SU-DHL-6 (cell line): ENCODE data around the gene HINFP.

Source experiments
- H2AFZ ChIP-seq: fragments of 200-600 bp; sonication (generic); 2 replicates; pipeline ENCODE4 v1.6.1; 2014; ENCODE audit warnings: low read depth, mild to moderate bottlenecking, moderate library complexity, mixed read lengths, antibody characterized with exemption, low read length; ENCODE audit not compliant: severe bottlenecking
- H3F3A ChIP-seq: fragments of 200-600 bp; shearing (Covaris generic); 2 replicates; pipeline ENCODE4 v1.6.0; 2016; ENCODE audit warnings: antibody characterized with exemption, mild to moderate bottlenecking; ENCODE audit not compliant: insufficient read depth
- H3K27ac ChIP-seq: fragments of 200-600 bp; sonication (generic); 2 replicates; pipeline ENCODE4 v1.5.1; 2016; ENCODE audit warnings: low read depth, mild to moderate bottlenecking, low read length, moderate library complexity, mixed read lengths
- H3K27me3 ChIP-seq: fragments of 200-600 bp; sonication (generic), shearing (Covaris generic); 2 replicates; pipeline ENCODE4 v1.6.0; 2014; ENCODE audit warnings: mild to moderate bottlenecking, low read length
- H3K36me3 ChIP-seq: fragments of 200-600 bp; sonication (generic); 2 replicates; pipeline ENCODE4 v1.6.1; 2014; ENCODE audit warnings: mild to moderate bottlenecking, low read length, mixed read lengths
- H3K4me2 ChIP-seq: fragments of 300-600, 200-600 bp; shearing (Covaris generic), sonication (generic); 2 replicates; pipeline ENCODE4 v1.6.0; 2014; ENCODE audit warnings: low read length, low read depth, mild to moderate bottlenecking; ENCODE audit not compliant: poor library complexity, severe bottlenecking
- H3K4me3 ChIP-seq: fragments of 200-600 bp; sonication (generic); 2 replicates; pipeline ENCODE4 v1.5.1; 2014; ENCODE audit warnings: antibody characterized with exemption, low read length, mild to moderate bottlenecking, mixed read lengths; ENCODE audit not compliant: insufficient read depth, poor library complexity, severe bottlenecking
- H3K79me2 ChIP-seq: fragments of 200-600 bp; sonication (generic); 2 replicates; pipeline ENCODE4 v1.6.1; 2014; ENCODE audit warnings: mild to moderate bottlenecking, low read length, moderate library complexity; ENCODE audit not compliant: insufficient read depth
- H3K9ac ChIP-seq: fragments of 200-600 bp; sonication (generic); 2 replicates; pipeline ENCODE4 v1.7.0; 2014; ENCODE audit warnings: mild to moderate bottlenecking, low read length
- H3K9me2 ChIP-seq: fragments of 200-600 bp; sonication (generic); replicated peaks from 2 replicates; pipeline ENCODE4 v1.6.1; 2014; ENCODE audit warnings: low read length; ENCODE audit not compliant: insufficient read depth
- H3K9me3 ChIP-seq: fragments of 200-600 bp; sonication (generic); 2 replicates; pipeline ENCODE4 v1.6.1; 2014; ENCODE audit warnings: low read length, mixed read lengths; ENCODE audit not compliant: insufficient read depth
- H4K20me1 ChIP-seq: fragments of 200-600 bp; sonication (generic); 2 replicates; pipeline ENCODE4 v1.6.1; 2014; ENCODE audit warnings: low read depth, mild to moderate bottlenecking, antibody characterized with exemption, low read length, moderate library complexity, mixed read lengths
- EZH2phosphoT487 ChIP-seq: fragments of 200-600 bp; sonication (generic), shearing (Covaris generic); conservative IDR thresholded peaks from 2 replicates; pipeline ENCODE4 v1.6.1; 2018; ENCODE audit warnings: mild to moderate bottlenecking, antibody characterized with exemption, low read length, moderate library complexity, mixed read lengths
- TF ChIP-seq, protein P1 (sequence below): fragments of 200-600 bp; sonication (generic); IDR thresholded peaks from one replicate; pipeline ENCODE4 v1.5.1; 2017; ENCODE audit warnings: antibody characterized with exemption, mild to moderate bottlenecking, low read length, moderate library complexity; ENCODE audit not compliant: insufficient read depth, poor library complexity, severe bottlenecking

The HINFP gene

GRCh38 chr11:119114351-119114750 is 7.0 kb upstream of the HINFP start:
- TF ChIP-seq, protein P1, sequence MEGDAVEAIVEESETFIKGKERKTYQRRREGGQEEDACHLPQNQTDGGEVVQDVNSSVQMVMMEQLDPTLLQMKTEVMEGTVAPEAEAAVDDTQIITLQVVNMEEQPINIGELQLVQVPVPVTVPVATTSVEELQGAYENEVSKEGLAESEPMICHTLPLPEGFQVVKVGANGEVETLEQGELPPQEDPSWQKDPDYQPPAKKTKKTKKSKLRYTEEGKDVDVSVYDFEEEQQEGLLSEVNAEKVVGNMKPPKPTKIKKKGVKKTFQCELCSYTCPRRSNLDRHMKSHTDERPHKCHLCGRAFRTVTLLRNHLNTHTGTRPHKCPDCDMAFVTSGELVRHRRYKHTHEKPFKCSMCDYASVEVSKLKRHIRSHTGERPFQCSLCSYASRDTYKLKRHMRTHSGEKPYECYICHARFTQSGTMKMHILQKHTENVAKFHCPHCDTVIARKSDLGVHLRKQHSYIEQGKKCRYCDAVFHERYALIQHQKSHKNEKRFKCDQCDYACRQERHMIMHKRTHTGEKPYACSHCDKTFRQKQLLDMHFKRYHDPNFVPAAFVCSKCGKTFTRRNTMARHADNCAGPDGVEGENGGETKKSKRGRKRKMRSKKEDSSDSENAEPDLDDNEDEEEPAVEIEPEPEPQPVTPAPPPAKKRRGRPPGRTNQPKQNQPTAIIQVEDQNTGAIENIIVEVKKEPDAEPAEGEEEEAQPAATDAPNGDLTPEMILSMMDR, result no peak
- no peak for TF ChIP-seq EZH2phosphoT487
- Histone ChIP-seq H4K20me1 (no peaks in the 10 kb centered on the region), H3K79me2 (peaks cover 2% of the 10 kb centered on the region; the same call in 1 of the 2 replicates), H3K27me3 (no peaks in the 10 kb centered on the region), H3K4me2 (no peak overlapping the region), H3K36me3 (no peaks in the 10 kb centered on the region), H3F3A (peaks cover 12% of the 10 kb centered on the region), H3K9ac (no peak overlapping the region), H3K4me3 (no peak overlapping the region), H2AFZ (no peak overlapping the region), H3K9me3 (no peaks in the 10 kb centered on the region), H3K27ac (no peak overlapping the region), H3K9me2 (no peaks in the 10 kb centered on the region)

- no peak overlapping the region for H3K9ac ChIP-seq
- no peaks in the 10 kb centered on the region for H4K20me1 ChIP-seq
- no peak for TF ChIP-seq EZH2phosphoT487
- TF ChIP-seq, protein P1, result no peak
- no peaks in the 10 kb centered on the region for H3K9me3 ChIP-seq
- no peak overlapping the region for H3K27ac ChIP-seq
- no peak overlapping the region for H2AFZ ChIP-seq
- H3K79me2 ChIP-seq, result no peaks in the 10 kb centered on the region
- no peak overlapping the region for H3K4me3 ChIP-seq
- peaks cover 16% of the 10 kb centered on the region for H3F3A ChIP-seq
- H3K4me2 ChIP-seq, result no peak overlapping the region
- H3K36me3 ChIP-seq, result no peaks in the 10 kb centered on the region
- no peaks in the 10 kb centered on the region for H3K27me3 ChIP-seq
- H3K9me2 ChIP-seq, result no peaks in the 10 kb centered on the region
These were observed 5.7 kb upstream of the HINFP start for GRCh38 chr11:119115484-119116234.

DNA sequence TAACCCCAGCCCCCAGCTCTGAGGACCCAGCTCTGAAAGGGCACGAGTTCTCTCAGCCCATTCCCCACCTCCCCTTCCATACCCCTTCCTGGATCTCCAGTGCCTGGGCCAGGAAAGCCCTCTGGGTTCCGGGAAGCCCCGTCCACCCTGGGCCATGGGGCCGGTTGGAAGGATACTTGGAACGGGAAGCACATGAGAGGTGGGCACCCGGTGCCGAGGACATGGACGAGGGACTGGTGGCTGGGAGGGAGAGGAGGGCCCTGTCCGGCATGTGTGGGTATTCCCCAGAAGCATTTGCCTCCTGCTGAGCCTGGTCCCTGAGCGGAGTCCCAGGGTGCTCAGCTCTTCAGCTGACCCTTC is 5.2 kb upstream of the HINFP start:
- H4K20me1 ChIP-seq, result no peaks in the 10 kb centered on the region
- H3K9me3 ChIP-seq, result no peaks in the 10 kb centered on the region
- no peak overlapping the region for H3K27ac ChIP-seq
- no peaks in the 10 kb centered on the region for H3K9me2 ChIP-seq
- TF ChIP-seq, protein P1, result no peak
- no peak for TF ChIP-seq EZH2phosphoT487
- no peaks in the 10 kb centered on the region for H3K27me3 ChIP-seq
- H3K9ac ChIP-seq, result no peak overlapping the region
- no peak overlapping the region for H3K4me3 ChIP-seq
- H3K36me3 ChIP-seq, result no peaks in the 10 kb centered on the region
- no peaks in the 10 kb centered on the region for H3K79me2 ChIP-seq
- no peak overlapping the region for H3K4me2 ChIP-seq
- H3F3A ChIP-seq, result peaks cover 16% of the 10 kb centered on the region
- H2AFZ ChIP-seq, result no peak overlapping the region
